ENCODE results near the gene ZC3H15. TPM values are rescaled to one million over a fixed set of nuclear protein-coding genes. Genes with fewer than 3 reads are reported as not detected.

Gene ZC3H15
- polyA plus RNA-seq, 1 experiment: 26.5 TPM

GRCh38 chr2:186558512-186559276, 72.6 kb downstream of the ZC3H15 start:
- ChIA-PET CTCF (interaction anchor here (1.4 kb wide), 1 partner anchor 18 kb away, joined by 3 read pairs; no protein-coding TSS in a partner anchor), POLR2A (interaction anchor here (0.6 kb wide), 1 partner anchor 178 kb away, joined by 5 read pairs; no protein-coding TSS in a partner anchor)
- H3K27me3 ChIP-seq (ENCODE audit: control insufficient read depth, insufficient read depth, low read length): no peaks in the 10 kb centered on the region
- no peak overlapping the region for H3K4me3 ChIP-seq (ENCODE audit: low read depth, low read length)
- no peak for TF ChIP-seq CTCF (IDR thresholded peaks at IDR 0.05; ENCODE audit: insufficient read depth, low read depth, low read length)
- H3K36me3 ChIP-seq (ENCODE audit: control insufficient read depth, insufficient read depth, low read length): no peaks in the 10 kb centered on the region
- no peak for DNase-seq (ENCODE audit: low read depth)

Other genes with a start within 250 kb of the ZC3H15 start
- 103 and 153 TPM in 2 replicates for gene ITGAV, start 103.8 kb downstream of the ZC3H15 start, polyA plus RNA-seq (2011; rRNA removed)
- gene FAM171B, start 207.8 kb downstream of the ZC3H15 start, polyA plus RNA-seq (2011; rRNA removed): 3.9 and 8.9 TPM in 2 replicates